ENCODE measurements around the gene PARD3B. TPM values are rescaled to one million over a fixed set of nuclear protein-coding genes. Genes with fewer than 3 reads are reported as not detected.
A peak's percentile ranks its signal among the peaks of the same experiment; 100 is the strongest.

Gene PARD3B
- polyA plus RNA-seq, 3 donors = not detected

DNA sequence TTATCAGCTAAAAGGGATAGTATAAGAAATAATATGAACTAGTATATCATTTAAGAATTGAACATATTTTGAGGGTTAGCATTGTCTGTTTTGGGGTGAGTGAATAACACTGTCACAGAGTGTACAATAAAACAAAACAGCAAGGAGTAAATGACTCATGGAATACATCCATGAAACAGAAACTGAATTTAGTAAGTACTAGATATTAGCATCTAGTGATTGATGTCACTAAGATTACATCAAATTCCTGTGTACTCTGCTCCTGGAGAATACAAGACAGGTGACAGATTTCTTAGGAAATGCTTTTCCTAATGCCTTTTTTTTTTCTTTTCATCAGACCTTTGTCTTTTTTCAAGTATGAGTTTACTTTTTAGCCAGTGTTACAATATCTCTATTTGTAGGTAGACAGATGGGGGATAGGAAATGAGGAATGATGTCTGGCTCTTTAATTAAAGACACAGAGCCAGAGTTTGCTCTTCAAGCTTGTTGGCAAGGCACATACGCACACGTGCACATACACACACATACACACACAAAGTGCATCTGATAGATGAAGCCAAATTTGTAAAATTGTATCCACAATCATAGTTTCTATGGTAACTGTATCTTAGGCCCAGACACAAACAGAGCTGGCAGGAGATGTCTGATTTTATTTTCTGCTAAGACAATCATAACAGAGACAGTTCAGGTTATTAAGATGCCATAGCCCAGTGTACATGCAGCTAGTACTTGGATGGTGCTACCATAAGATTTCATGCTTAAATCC, 998.8 kb downstream of the PARD3B start:
- no peak for TF ChIP-seq CTCF (IDR thresholded peaks at IDR 0.05)
- Mint-ChIP-seq H3K36me3 (peaks cover 0 to 2% of the 10 kb centered on the region in 2 donors), H3K9me3 (peaks cover 0 to 7% (median 0%) of the 10 kb centered on the region in 7 donors), H3K27ac (peak overlapping the region; percentile 18 to 68 (median 63)), H3K4me3 (peak overlapping the region in 1 of 2 donors; percentile 15), H3K4me1 (peaks cover 63% of the 10 kb centered on the region), H3K27me3 (ENCODE audit: low read depth in 3 of 3) (no peaks in the 10 kb centered on the region)
- Histone ChIP-seq H3K27me3 (ENCODE audit: control insufficient read depth in 2 of 2, insufficient read depth in 2 of 2, low read length in 2 of 2) (no peaks in the 10 kb centered on the region), H3K4me1 (ENCODE audit: control insufficient read depth in 1 of 2, insufficient read depth in 2 of 2, low read length in 2 of 2) (peaks cover 56 to 70% of the 10 kb centered on the region in 2 donors), H4K20me1 (ENCODE audit: insufficient read depth, low read length) (no peaks in the 10 kb centered on the region), H3K79me2 (ENCODE audit: insufficient read depth, low read length) (no peaks in the 10 kb centered on the region), H3K36me3 (replicated peaks in 1 of 2; ENCODE audit: control insufficient read depth in 1 of 2, insufficient read depth in 2 of 2, low read length in 2 of 2) (no peaks in the 10 kb centered on the region), H3K27ac (ENCODE audit: low read depth in 1 of 2, low read length in 2 of 2) (peak overlapping the region in 1 of 2 donors; percentile 35), H3K9me3 (replicated peaks in 1 of 2; ENCODE audit: control insufficient read depth in 1 of 2, insufficient read depth in 1 of 2, low read length in 2 of 2) (no peaks in the 10 kb centered on the region), H3K4me2 (replicated peaks; ENCODE audit: extremely low read depth, low read length, poor library complexity, severe bottlenecking) (peak overlapping the region; percentile 14), H2AFZ (ENCODE audit: insufficient read depth, low read depth, low read length, poor library complexity, severe bottlenecking) (no peak overlapping the region), H3K4me3 (replicated peaks in 1 of 3; ENCODE audit: low read depth in 2 of 3, low read length in 3 of 3) (no peak overlapping the region), H3K9ac (ENCODE audit: insufficient read depth, low read length, poor library complexity, severe bottlenecking) (no peak overlapping the region)
- peak in 1 of 3 donors; percentile 13 for DNase-seq
- intact Hi-C loops (cut with micrococcal nuclease) = no loop called here
- WGBS (ENCODE audit: insufficient coverage) = no CpG with 5 or more reads among the region's 2 CpGs

DNA sequence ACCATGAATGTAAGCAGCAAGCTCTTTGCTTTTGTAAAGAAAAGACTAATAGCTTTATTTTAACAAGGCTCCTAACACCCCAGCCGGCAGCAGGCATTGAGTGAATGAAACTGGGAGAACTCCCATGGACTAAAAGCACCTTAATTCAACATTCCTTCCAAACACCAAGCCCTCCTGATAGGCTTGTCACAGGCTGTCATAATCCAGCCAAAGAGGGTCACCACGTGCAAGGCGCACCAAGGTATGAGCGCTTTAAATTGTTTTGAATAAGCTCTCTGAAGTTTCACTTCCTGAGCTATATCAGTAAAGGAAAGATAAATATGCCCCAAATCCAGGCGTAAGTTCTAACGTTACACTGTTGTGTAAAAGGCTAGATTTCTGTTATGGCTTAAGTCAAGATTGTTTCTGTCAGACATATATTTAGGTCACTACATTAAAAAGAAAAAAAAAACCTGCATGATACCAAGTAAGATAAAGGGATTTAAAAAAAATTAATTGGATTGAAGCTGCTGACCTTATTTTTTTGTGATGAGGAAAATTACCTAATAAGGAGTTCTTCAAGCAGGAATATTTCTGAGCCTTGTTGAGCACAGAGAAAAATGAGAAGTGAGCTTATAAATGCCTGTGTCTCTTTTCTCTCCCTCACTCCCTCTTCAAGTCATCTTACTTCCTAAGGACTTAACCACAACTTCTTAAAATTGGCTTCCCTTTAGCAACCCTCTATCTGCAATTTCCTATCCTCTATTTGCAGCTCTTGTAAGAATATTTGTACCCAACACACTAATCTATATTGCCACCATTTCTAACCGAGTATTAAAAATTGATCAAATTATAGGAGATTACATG, 1000.9 kb downstream of the PARD3B start:
- H3K4me3 ChIP-seq (replicated peaks in 1 of 3; ENCODE audit: low read depth in 2 of 3, low read length in 3 of 3) = peak overlapping the region in 1 of 3 experiments; percentile 44
- Mint-ChIP-seq H3K27ac (peak overlapping the region; percentile 30 to 82 (median 74)), H3K9me3 (peaks cover 0 to 11% (median 2%) of the 10 kb centered on the region in 7 donors), H3K27me3 (ENCODE audit: low read depth in 3 of 3) (no peaks in the 10 kb centered on the region), H3K4me1 (peaks cover 47% of the 10 kb centered on the region), H3K4me3 (peak overlapping the region in 1 of 2 donors; percentile 71), H3K36me3 (peaks cover 0 to under 1% of the 10 kb centered on the region in 2 donors)
- H3K9ac ChIP-seq (ENCODE audit: insufficient read depth, low read length, poor library complexity, severe bottlenecking) = no peak overlapping the region
- H3K27me3 ChIP-seq (ENCODE audit: control insufficient read depth in 2 of 2, insufficient read depth in 2 of 2, low read length in 2 of 2) = no peaks in the 10 kb centered on the region
- peaks cover 40 to 51% of the 10 kb centered on the region in 2 donors for H3K4me1 ChIP-seq (ENCODE audit: control insufficient read depth in 1 of 2, insufficient read depth in 2 of 2, low read length in 2 of 2)
- H3K9me3 ChIP-seq (replicated peaks in 1 of 2; ENCODE audit: control insufficient read depth in 1 of 2, insufficient read depth in 1 of 2, low read length in 2 of 2) = no peaks in the 10 kb centered on the region
- H3K4me2 ChIP-seq (replicated peaks; ENCODE audit: extremely low read depth, low read length, poor library complexity, severe bottlenecking) = peak overlapping the region; percentile 68
- peak overlapping the region; percentile 18 for H2AFZ ChIP-seq (ENCODE audit: insufficient read depth, low read depth, low read length, poor library complexity, severe bottlenecking)
- H4K20me1 ChIP-seq (ENCODE audit: insufficient read depth, low read length) = no peaks in the 10 kb centered on the region
- intact Hi-C loops (cut with micrococcal nuclease) = no loop called here
- WGBS (ENCODE audit: insufficient coverage) = 10% methylated on average over 4 of the region's 7 CpGs
- peak overlapping the region; percentile 46 to 70 for H3K27ac ChIP-seq (ENCODE audit: low read depth in 1 of 2, low read length in 2 of 2)
- no peaks in the 10 kb centered on the region for H3K36me3 ChIP-seq (replicated peaks in 1 of 2; ENCODE audit: control insufficient read depth in 1 of 2, insufficient read depth in 2 of 2, low read length in 2 of 2)
- H3K79me2 ChIP-seq (ENCODE audit: insufficient read depth, low read length) = no peaks in the 10 kb centered on the region
- DNase-seq = peak in 2 of 3 donors; percentile 58
- TF ChIP-seq CTCF (IDR thresholded peaks at IDR 0.05) = no peak

Measured in CD14-positive monocyte (primary cell).